Measurements from ENCODE around the gene NRXN3.

DNA sequence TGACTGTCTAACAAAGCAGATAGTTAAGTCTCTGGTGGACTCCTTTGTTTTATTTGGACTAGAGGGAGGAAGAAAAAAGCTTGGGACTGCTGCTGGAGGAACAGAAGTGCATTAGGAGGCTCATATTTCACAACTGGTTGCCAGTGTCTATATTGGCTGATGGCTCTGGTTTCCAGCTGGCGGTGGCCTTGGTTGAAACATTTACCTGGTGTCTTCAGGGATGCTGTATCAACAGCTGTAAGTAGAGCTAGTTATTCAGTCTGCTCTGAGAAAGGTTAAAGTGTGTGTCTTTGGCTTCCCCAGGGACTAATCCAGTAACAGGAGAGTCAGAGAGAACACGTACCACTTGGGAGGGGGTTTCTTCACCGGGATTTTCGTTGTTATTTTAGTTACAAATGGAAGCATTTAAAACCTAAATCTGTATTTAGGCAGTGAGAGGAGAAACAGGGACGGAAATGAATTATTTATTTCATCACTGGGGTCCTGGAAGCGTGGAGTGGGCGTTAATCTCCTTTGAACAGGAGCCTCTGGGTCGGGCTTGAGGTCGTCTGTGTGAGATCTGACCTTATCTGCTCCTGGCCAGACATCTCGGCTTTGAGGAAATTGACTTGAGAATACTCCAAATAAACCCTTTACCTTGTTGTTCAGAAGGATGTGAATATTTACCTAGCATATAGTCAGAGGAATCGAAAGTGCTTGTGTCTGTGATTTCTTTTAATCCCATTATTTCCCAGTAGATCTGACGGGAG, 149.9 kb downstream of the NRXN3 start:
- TF ChIP-seq EZH2phosphoT487 (IDR thresholded peaks at IDR 0.05; ENCODE audit: insufficient read depth, low read depth) (no peak), EZH2 (IDR thresholded peaks at IDR 0.05; ENCODE audit: insufficient read depth, poor library complexity, severe bottlenecking) (no peak)
